Breast epithelium (tissue), 4 donors: ENCODE data around the gene RTN3. TPM values are rescaled to one million over a fixed set of nuclear protein-coding genes. Genes with fewer than 3 reads are reported as not detected.
A peak's percentile ranks its signal among the peaks of the same experiment; 100 is the strongest.
"Not testable (repeated sequence)": the region's sequence is repeated elsewhere in the genome, so short reads cannot be mapped to it uniquely, and the experiment has no call there.

Experiments
- DNase-seq, 2 donors: peaks; one replicate each; pipeline ENCODE4 v3.0.0-alpha.2; 2019; ENCODE audit warnings: low spot score in 2 of 2
- H3K27ac ChIP-seq, 2 donors: fragments of 200-600 bp; sonication (generic) in 1 of 2; one replicate each; pipeline ENCODE4 v1.5.1; 2016 to 2019; ENCODE audit warnings: mild to moderate bottlenecking in 1 of 2
- H3K27me3 ChIP-seq, 2 donors: fragments of 200-600 bp; sonication (generic) in 1 of 2; one replicate each; pipeline versions ENCODE4 v1.5.1 to v1.6.0; 2017 to 2019; ENCODE audit warnings: control low read depth in 1 of 2, mild to moderate bottlenecking in 1 of 2
- H3K36me3 ChIP-seq: fragments of 200-600 bp; one replicate; pipeline ENCODE4 v1.5.1; 2019
- H3K4me1 ChIP-seq, 2 donors: fragments of 200-600 bp; sonication (generic); one replicate each; pipeline ENCODE4 v1.5.1; 2016 to 2019; ENCODE audit warnings: control low read depth in 1 of 2
- H3K4me3 ChIP-seq, 3 donors: fragments of 200-600 bp; sonication (generic); 1 replicate in 2 of 3; 2 replicates in 1 of 3; pipeline ENCODE4 v1.5.1; 2016 to 2019; ENCODE audit warnings: mild to moderate bottlenecking in 3 of 3, moderate library complexity in 2 of 3
- H3K9me3 ChIP-seq, 2 donors: fragments of 200-600 bp; sonication (generic) in 1 of 2; one replicate each; pipeline ENCODE4 v1.5.1; 2016 to 2019; ENCODE audit warnings: control low read depth in 1 of 2
- POLR2A ChIP-seq: fragments of 450-650 bp; IDR thresholded peaks from one replicate; pipeline ENCODE4 v1.6.1; 2016; ENCODE audit warnings: antibody characterized with exemption, mild to moderate bottlenecking, moderate library complexity
- POLR2AphosphoS5 ChIP-seq, 3 donors: sonication (generic); formaldehyde crosslinking; IDR thresholded peaks; one replicate each; pipeline ENCODE4 v1.6.1; 2017; ENCODE audit warnings: antibody characterized with exemption in 3 of 3
- intact Hi-C: fragments of 100-400 bp; cut with DNase I; formaldehyde crosslinking; loops from one replicate; pipeline ENCODE4 v1.15.1; 2023; ENCODE audit warnings: low total_unique reads
- total RNA-seq, 3 donors: library from RNA; depleted of rRNA; stranded (reverse); fragments of >200 nt; gene quantifications; one replicate each; pipeline ENCODE4 v1.1.0, GENCODE V29; 2016
- TF ChIP-seq, protein P1 (sequence below), 3 donors: fragments of 450-650 bp; IDR thresholded peaks; one replicate each; pipeline ENCODE4 v1.5.1; 2016 to 2017; ENCODE audit warnings: antibody characterized with exemption in 3 of 3, mild to moderate bottlenecking in 3 of 3, moderate library complexity in 3 of 3

Gene RTN3
- total RNA-seq, 3 donors from 2014 or later, result 115 to 199 (median 162) TPM

DNA sequence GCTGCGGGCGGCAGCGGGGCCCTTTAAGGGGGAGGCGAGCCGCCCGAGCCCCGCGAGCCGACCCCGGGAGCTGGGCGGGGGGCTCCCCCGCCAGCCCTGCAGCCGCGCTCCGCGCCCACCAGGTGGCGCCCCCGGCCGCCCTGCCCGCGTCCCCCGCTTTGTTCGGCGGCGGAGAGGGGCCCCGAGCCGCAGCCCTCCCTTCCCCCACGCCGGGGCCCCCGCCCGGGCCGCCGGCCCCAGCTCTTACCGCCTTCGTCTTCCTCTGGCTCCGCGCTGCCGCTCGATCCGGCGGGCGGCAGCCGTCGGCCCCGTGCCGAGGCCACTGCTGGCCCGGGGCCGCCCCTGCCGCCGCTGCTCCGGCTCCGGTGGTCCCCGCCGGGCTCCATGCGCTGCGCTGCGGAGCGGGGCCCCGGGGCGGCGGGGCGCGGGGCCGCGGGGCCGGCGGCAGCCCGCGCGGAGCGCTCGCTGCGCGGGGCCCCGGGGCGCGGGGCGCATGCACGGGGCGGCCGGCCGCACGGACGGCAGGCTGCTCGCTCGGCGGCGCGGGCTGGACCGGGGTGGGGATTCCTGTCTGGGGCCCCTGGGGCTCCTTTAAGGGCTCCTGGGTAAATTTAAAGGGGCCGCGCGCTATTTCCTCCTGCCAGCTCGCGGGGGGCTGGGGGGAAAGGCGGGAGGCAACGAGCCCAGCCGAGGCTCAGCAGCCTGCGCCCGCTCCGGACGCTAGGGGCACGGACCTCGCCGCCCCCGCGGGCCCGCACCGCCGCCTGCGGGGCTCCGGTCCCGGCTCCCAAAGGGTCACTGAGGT is 87.1 kb downstream of the RTN3 start, which contains the start of gene ZFTA:
Gene ZFTA (minus strand): TSS at position 539 of the 805 bp plus-strand sequence. CDS start 153 bp downstream, at position 386.
- no peaks in the 10 kb centered on the region for H3K36me3 ChIP-seq
- peaks cover 0 to 16% of the 10 kb centered on the region in 2 donors for H3K4me1 ChIP-seq
- DNase-seq, result no peak
- no peaks in the 10 kb centered on the region for H3K27me3 ChIP-seq
- intact Hi-C loops, result loop anchor here (2.0 kb wide), 1 partner anchor 170 kb away; the partner anchor contains the start of gene NAA40
- no peaks in the 10 kb centered on the region for H3K9me3 ChIP-seq
- peak within 1 kb of the TSS; percentile 79 to 88 for H3K27ac ChIP-seq
- peak within 1 kb of the TSS; percentile 88 to 99 (median 90) for H3K4me3 ChIP-seq
- TF ChIP-seq, protein P1, sequence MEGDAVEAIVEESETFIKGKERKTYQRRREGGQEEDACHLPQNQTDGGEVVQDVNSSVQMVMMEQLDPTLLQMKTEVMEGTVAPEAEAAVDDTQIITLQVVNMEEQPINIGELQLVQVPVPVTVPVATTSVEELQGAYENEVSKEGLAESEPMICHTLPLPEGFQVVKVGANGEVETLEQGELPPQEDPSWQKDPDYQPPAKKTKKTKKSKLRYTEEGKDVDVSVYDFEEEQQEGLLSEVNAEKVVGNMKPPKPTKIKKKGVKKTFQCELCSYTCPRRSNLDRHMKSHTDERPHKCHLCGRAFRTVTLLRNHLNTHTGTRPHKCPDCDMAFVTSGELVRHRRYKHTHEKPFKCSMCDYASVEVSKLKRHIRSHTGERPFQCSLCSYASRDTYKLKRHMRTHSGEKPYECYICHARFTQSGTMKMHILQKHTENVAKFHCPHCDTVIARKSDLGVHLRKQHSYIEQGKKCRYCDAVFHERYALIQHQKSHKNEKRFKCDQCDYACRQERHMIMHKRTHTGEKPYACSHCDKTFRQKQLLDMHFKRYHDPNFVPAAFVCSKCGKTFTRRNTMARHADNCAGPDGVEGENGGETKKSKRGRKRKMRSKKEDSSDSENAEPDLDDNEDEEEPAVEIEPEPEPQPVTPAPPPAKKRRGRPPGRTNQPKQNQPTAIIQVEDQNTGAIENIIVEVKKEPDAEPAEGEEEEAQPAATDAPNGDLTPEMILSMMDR (IDR thresholded peaks at IDR 0.05), result peak in 1 of 3 donors; percentile 89
- TF ChIP-seq POLR2A (no peak), POLR2AphosphoS5 (IDR thresholded peaks at IDR 0.05) (no peak)

DNA sequence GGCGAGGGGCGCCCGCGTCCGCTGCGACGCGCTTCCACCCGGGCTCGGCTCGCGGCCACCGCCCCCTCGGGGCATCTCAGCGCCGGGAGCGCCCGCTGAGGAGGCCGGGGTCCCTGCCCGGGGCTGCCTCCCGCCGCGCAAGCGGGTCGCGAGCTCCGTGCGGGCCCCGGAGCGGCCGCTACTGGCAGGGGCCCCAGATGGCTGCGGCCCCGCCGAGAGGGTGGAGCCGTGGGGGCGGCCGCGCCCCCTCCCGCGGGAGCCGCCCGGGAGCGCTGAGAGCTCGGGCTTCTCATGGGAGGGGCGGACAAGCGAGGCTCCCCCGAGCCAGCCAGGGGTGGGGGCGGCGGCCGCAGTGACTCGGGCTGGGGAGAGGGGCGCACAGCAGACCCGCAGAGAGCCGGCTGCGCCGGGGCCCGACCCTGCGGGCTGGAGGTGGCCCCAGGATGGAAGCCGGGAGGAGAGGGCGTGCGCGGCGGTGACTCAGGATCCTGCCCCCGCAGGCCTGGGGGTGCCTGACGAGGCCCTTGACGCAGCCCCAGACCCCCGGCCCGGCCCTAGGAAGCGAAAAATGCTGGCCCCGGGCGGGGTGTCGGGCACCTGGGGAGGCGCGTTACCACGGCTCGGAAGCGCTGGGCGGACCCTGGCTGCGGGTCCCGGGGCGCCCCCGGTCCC is 87.9 kb downstream of the RTN3 start:
- Histone ChIP-seq H3K4me1 (peaks cover 0 to 16% of the 10 kb centered on the region in 2 donors), H3K27me3 (no peaks in the 10 kb centered on the region), H3K36me3 (no peaks in the 10 kb centered on the region), H3K9me3 (no peaks in the 10 kb centered on the region), H3K27ac (peak overlapping the region; percentile 61 to 88), H3K4me3 (peak overlapping the region; percentile 88 to 99 (median 90))
- intact Hi-C loops, result loop anchor here (2.0 kb wide), 1 partner anchor 170 kb away; the partner anchor contains the start of gene NAA40
- no peak for DNase-seq
- TF ChIP-seq, protein P1 (IDR thresholded peaks at IDR 0.05), result no peak
- TF ChIP-seq POLR2A (no peak), POLR2AphosphoS5 (IDR thresholded peaks at IDR 0.05) (no peak)

DNA sequence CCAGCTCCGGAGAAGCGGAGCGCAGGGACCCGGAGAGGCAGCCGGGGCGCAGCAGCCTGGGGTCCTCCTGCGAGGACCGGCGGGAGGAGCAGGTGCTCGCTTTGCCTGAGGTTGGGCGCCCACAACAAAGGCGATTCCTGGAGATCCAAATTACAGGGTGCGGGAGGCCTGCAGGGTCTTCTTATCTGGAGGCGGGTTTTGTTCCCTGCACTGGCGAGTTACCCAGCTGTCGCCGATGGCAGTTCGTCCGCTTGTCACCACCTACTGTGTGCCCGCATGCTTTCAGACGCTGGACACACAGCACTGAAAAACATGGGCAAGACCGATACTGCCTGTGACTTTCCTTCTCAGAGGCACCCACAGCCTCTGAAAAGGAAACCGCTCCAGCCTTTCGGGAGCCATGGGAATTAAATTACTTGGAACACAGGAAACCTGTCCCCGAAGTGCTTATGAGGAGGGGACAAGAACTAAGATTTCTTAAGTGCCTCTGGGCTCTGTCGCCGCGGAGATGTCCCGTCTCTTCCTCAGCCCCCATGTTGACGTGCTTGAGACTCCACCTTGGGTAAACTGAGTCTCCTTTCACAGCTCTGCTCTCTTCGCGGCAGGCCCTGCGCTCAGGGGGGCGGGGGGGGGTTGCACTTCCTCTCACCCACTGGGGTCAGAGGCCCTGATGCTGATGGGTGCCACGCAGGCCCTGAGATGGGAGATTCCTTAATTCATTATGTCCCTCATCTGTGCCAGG is 88.6 kb downstream of the RTN3 start:
- no peaks in the 10 kb centered on the region for H3K27me3 ChIP-seq
- no peaks in the 10 kb centered on the region for H3K36me3 ChIP-seq
- H3K4me1 ChIP-seq, result peaks cover 0 to 16% of the 10 kb centered on the region in 2 donors
- H3K27ac ChIP-seq, result peak overlapping the region; percentile 61 to 88
- no peak for DNase-seq
- H3K4me3 ChIP-seq, result peak overlapping the region; percentile 88 to 99 (median 90)
- intact Hi-C loops, result loop anchor here (2.0 kb wide), 1 partner anchor 169 kb away; the partner anchor contains the start of gene NAA40
- H3K9me3 ChIP-seq, result no peaks in the 10 kb centered on the region
- TF ChIP-seq POLR2A (no peak), POLR2AphosphoS5 (IDR thresholded peaks at IDR 0.05) (no peak)
- TF ChIP-seq, protein P1 (IDR thresholded peaks at IDR 0.05), result no peak

DNA sequence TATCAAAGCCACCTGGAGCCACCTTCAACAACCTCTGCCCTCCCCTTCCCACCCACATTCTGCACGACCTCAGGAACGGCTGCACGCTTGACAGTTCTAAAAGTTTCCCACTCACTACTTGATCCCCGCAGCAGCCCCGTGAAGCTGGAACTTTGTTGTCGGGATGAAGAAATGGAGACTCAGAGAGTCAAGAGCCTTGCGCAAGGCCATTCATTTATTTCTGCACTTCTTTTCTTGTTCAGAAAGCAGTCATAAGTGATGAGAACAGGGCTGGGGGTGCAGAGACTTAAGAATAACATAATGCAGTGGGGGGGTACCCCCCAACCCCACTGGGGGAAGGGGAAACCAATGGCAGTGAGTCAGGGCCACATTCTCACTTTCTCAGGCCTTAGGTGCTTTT is 89.5 kb downstream of the RTN3 start:
- no peak for DNase-seq
- Histone ChIP-seq H3K27ac (no peak overlapping the region), H3K36me3 (no peaks in the 10 kb centered on the region), H3K9me3 (no peaks in the 10 kb centered on the region), H3K4me3 (no peak overlapping the region), H3K4me1 (peaks cover 0 to 13% of the 10 kb centered on the region in 2 donors), H3K27me3 (no peaks in the 10 kb centered on the region)
- intact Hi-C loops, result no loop called here
- TF ChIP-seq, protein P1 (IDR thresholded peaks at IDR 0.05), result no peak
- TF ChIP-seq POLR2A, result no peak
- TF ChIP-seq POLR2AphosphoS5 (IDR thresholded peaks at IDR 0.05), result no peak

DNA sequence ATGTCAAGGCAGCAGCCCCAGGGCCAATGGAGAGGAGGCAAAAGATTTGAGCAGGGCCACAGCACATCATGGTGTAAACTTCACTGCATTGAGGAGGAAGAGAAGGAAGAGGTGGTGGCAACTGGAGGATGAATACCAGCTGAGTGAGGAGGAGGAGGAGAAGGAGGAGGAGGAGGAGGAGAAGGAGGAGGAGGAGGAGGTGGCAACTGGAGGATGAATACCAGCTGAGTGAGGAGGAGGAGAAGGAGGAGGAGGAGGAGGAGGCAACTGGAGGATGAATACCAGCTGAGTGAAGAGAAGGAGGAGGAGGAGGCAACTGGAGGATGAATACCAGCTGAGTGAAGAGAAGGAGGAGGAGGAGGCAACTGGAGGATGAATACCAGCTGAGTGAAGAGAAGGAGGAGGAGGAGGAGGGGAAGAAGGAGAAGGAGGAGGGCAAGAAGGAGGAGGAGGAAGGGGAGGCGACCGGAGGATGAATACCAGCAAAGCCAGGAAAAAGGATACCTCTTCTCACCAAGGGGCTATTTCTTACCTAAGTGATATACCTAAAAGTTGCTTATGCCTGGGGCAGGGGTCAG is 90.5 kb downstream of the RTN3 start:
- H3K4me3 ChIP-seq, H3K4me1 ChIP-seq, intact Hi-C loops, H3K9me3 ChIP-seq, H3K27me3 ChIP-seq, H3K36me3 ChIP-seq, DNase-seq, H3K27ac ChIP-seq: not testable (repeated sequence)
